ENCODE data around the gene A2M. TPM values are rescaled to one million over a fixed set of nuclear protein-coding genes. Genes with fewer than 3 reads are reported as not detected.

A2M gene
- total RNA-seq, 1 experiment from 2014 or later: not detected

DNA sequence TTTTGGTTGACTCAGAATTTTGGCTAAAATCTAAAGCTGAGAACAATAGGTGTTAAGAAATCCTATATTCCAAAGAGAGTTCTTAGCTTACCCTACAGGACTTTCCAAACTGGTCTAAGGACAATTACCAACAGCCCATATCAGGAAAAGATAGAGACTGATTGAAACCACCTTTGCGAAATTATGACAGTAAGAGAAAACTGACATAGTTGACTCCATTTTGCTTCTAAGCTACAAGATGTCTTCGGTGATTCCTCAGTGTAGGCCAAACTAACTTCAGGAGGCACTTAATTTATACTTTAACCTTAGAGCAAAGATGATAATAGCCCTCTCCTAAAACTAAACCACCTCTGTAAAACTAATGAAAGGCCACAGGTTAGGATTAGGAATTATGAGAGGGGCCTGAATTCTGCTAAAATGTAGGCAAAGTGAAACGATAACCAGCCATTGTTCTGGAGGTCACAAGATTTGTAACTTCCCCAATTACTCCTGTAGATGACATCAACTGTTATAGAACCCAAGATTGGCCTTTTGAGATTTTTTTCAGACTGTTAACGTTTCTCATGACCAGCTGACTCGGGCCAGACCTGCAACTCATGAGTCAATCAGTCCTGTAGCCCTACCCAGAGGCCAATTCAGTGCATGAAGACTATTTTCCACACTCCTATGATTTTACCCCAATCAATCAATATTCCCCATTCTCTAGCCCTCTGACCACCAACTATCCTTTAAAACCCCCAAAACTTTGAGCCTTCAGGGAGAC lies 83.3 kb downstream of the A2M start:
- Histone ChIP-seq H3K27ac (no peak overlapping the region), H3K4me2 (no peak overlapping the region), H3K9me2 (ENCODE audit: insufficient read depth) (no peaks in the 10 kb centered on the region), H3F3A (ENCODE audit: insufficient read depth, low read depth) (no peaks in the 10 kb centered on the region), H3K79me2 (ENCODE audit: low read depth) (no peaks in the 10 kb centered on the region), H4K20me1 (ENCODE audit: insufficient read depth) (no peaks in the 10 kb centered on the region), H3K27me3 (ENCODE audit: insufficient read depth, low read depth) (no peaks in the 10 kb centered on the region), H3K4me1 (replicated peaks; ENCODE audit: insufficient read depth) (no peaks in the 10 kb centered on the region), H3K9me3 (ENCODE audit: insufficient read depth, low read depth) (no peaks in the 10 kb centered on the region), H2AFZ (no peak overlapping the region), H3K36me3 (ENCODE audit: low read depth) (no peaks in the 10 kb centered on the region), H3K4me3 (no peak overlapping the region)
- POLR2A ChIA-PET (ENCODE audit: unreplicated experiment): no interaction called here
- no peak for DNase-seq
- intact Hi-C loops (cut with micrococcal nuclease; ENCODE audit: unreplicated experiment): no loop called here
- TF ChIP-seq CTCF (conservative IDR thresholded peaks at IDR 0.05): no peak
- TF ChIP-seq EZH2 (IDR thresholded peaks at IDR 0.05; ENCODE audit: low read depth): no peak
- CTCF ChIA-PET: no interaction called here
- BruUV-seq (replicated peaks): no TSS peak

DNA sequence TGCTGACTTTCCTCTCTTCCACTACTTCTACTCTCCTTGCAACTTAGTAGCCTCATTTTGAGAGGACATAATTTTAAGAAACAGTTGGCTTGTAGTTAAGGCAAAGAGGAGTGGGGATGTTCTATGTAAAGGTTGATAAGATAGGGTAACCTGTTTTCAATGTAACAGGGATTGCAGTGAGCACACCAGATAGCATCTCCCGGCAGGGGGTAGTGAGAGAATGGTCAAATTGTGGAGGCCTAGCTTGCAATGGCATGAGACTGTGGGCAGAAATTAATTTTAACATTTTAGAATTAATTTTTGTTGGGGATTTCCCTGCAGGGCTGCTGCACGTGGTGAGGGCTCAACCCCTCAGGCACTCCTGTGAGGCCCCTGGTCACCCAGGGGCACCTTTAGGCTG lies 84.9 kb downstream of the A2M start:
- H3F3A ChIP-seq (ENCODE audit: insufficient read depth, low read depth): no peaks in the 10 kb centered on the region
- no peak overlapping the region for H2AFZ ChIP-seq
- H3K4me3 ChIP-seq: no peak overlapping the region
- no peak for DNase-seq
- no peaks in the 10 kb centered on the region for H4K20me1 ChIP-seq (ENCODE audit: insufficient read depth)
- H3K79me2 ChIP-seq (ENCODE audit: low read depth): no peaks in the 10 kb centered on the region
- H3K9me2 ChIP-seq (ENCODE audit: insufficient read depth): no peaks in the 10 kb centered on the region
- no TSS peak for BruUV-seq (replicated peaks)
- intact Hi-C loops (cut with micrococcal nuclease; ENCODE audit: unreplicated experiment): no loop called here
- no peaks in the 10 kb centered on the region for H3K9me3 ChIP-seq (ENCODE audit: insufficient read depth, low read depth)
- no peak overlapping the region for H3K4me2 ChIP-seq
- H3K36me3 ChIP-seq (ENCODE audit: low read depth): no peaks in the 10 kb centered on the region
- TF ChIP-seq CTCF (conservative IDR thresholded peaks at IDR 0.05) (no peak), EZH2 (IDR thresholded peaks at IDR 0.05; ENCODE audit: low read depth) (no peak)
- no peaks in the 10 kb centered on the region for H3K27me3 ChIP-seq (ENCODE audit: insufficient read depth, low read depth)
- ChIA-PET CTCF (no interaction called here), POLR2A (ENCODE audit: unreplicated experiment) (no interaction called here)
- no peak overlapping the region for H3K27ac ChIP-seq
- no peaks in the 10 kb centered on the region for H3K4me1 ChIP-seq (replicated peaks; ENCODE audit: insufficient read depth)

- Histone ChIP-seq H3K4me1 (replicated peaks; ENCODE audit: insufficient read depth) (no peaks in the 10 kb centered on the region), H3K9me2 (ENCODE audit: insufficient read depth) (no peaks in the 10 kb centered on the region), H2AFZ (no peak overlapping the region), H3K9me3 (ENCODE audit: insufficient read depth, low read depth) (no peaks in the 10 kb centered on the region), H3K36me3 (ENCODE audit: low read depth) (no peaks in the 10 kb centered on the region), H3K4me2 (no peak overlapping the region), H4K20me1 (ENCODE audit: insufficient read depth) (no peaks in the 10 kb centered on the region), H3K27me3 (ENCODE audit: insufficient read depth, low read depth) (0 out of 2 replicates have a peak, but pooled peaks cover 5% of the 10 kb centered on the region), H3F3A (ENCODE audit: insufficient read depth, low read depth) (no peaks in the 10 kb centered on the region), H3K79me2 (ENCODE audit: low read depth) (no peaks in the 10 kb centered on the region), H3K27ac (no peak overlapping the region), H3K4me3 (no peak overlapping the region)
- ChIA-PET CTCF (interaction anchor here (0.5 to 0.7 kb wide), 2 partner anchors 60 to 370 kb away, joined by 5 read pairs; no protein-coding TSS in a partner anchor), POLR2A (ENCODE audit: unreplicated experiment) (no interaction called here)
- TF ChIP-seq EZH2 (IDR thresholded peaks at IDR 0.05; ENCODE audit: low read depth): no peak
- no peak for TF ChIP-seq CTCF (conservative IDR thresholded peaks at IDR 0.05)
- no peak for DNase-seq
- intact Hi-C loops (cut with micrococcal nuclease; ENCODE audit: unreplicated experiment): no loop called here
- BruUV-seq (replicated peaks): no TSS peak
These were observed 88.3 kb downstream of the A2M start for GRCh38 chr12:9027161-9028059.

All from PC-9 (cell line).